GM21825 (cell line): Measurements from ENCODE around the gene RSAD1.
A peak's percentile ranks its signal among the peaks of the same experiment; 100 is the strongest.

Experiments used
- ATAC-seq: cut with Tn5 transposase; IDR thresholded peaks from one replicate; pipeline ENCODE4 v1.9.1; 2021; ENCODE audit warnings: mild to moderate bottlenecking, moderate library complexity; ENCODE audit not compliant: unreplicated experiment

The RSAD1 gene

DNA sequence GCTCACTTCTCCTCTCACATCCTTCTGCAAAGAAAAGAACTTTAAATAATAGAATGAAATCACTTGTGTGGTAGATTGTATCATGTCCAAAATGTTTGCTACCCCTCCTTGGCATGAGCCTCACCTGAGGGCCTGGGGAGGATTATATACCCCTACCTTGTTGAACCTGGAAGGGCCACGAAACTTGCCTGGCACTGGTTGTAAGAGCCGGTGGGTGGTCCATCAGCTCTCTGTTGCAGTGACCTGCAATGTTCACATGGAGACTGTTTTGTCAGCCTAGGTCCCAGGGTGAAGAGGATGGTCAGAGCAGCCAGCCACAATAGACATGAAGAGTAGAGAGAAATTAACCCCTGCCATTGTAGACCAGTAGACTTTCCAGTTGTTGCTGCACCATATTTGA is 10.2 kb downstream of the RSAD1 start:
- ATAC-seq = no peak

DNA sequence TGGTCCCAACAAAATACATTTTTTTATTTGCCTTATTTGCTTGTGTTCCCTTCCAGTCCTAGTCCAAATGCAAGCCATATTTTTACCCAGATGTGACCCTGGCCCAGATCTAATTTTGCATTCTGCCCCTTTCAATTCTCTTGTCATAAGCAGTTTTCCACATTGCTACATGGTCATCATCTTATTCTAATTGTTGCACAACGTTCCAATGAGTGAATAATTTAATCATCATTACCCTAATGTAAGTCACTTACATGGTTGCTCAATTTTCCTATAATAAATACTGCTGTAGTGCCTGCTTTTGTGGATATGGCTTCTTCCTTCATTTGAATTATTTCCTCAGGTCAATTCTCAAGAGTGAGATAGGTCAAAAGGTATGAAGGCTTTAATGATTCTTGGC is 12.8 kb downstream of the RSAD1 start:
- no peak for ATAC-seq

DNA sequence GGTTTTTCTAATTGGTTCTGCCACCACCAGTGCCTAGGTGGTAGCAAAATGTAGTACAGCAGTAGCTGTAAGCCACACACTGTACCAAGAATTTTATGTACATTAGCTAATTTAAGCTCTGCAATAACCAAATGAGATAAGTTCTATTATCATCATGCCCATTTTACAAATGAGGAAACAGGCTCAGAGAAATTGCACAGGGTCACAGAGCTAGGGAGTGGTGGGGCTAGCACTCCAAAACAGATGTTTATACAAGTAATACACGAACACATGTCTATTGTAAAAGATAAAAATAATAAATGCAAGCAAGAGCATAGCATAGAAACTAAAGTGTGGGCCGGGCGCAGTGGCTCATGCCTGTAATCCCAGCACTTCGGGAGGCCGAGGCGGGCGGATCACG is 13.6 kb downstream of the RSAD1 start:
- no peak for ATAC-seq

DNA sequence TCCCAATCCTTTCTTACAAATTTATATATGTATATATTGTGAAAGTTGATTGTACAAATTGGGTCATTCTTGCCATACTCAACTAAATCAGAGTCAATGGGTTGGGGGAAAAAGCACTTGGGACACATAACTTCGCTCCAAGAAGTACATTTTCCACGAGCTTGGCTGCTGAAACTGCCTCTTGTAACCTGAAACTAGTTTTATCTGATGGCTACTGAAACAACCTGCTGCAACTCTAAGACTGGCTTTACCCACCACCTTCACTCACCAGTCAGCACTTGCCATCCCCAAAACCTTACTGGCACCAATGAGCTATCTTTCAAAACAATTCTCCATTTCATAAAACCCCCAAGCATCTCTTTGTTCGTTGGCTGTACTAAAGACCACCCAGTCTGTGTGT is 15.1 kb downstream of the RSAD1 start:
- no peak for ATAC-seq

DNA sequence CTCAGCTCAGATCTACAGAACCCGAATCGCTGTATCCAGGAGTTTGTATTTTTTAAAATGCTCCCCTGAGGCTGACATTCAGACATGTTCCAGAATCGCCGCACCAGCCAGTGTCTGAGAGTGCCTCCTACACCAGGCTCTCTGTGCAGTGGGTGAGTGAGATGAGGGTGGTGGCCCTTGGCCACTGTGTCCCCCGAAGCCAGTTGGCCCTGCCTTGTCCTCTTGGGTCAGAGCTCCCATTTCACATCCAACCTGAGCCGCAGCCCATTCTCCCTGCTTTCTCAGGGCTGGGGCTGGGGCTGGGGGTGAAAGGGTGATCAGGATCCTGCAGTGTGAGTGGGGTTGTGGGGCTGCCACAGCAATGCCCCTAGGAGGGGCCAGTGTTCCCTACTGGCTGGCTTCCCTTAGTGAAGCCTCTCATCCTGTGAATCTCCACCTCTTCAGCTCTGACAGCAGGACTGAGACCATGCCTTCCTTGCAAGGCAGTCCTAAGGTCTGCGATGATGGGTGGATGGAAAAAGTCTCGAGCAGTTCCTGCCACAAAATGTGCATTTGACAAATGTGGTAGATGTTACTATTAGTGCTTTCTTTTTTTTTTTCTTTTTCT is 16.7 kb downstream of the RSAD1 start:
- ATAC-seq = no peak

DNA sequence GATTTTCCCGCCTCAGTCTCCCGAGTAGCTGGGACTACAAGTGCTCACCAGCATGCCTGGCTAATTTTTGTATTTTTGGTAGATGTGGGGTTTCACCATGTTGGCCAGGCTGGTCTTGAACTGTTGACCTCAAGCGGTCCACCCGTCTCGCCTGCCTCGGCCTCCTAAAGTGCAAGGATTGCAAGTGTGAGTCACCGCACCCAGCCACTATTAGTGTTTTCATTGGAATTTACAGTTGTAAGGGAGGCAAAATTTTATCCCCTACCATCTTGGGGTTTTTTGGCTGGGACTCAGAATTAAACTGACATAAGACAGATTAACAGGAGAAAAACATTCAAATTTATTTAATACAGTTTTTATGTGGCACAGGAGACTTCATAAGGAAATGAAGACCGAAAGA is 17.3 kb downstream of the RSAD1 start:
- ATAC-seq = no peak

DNA sequence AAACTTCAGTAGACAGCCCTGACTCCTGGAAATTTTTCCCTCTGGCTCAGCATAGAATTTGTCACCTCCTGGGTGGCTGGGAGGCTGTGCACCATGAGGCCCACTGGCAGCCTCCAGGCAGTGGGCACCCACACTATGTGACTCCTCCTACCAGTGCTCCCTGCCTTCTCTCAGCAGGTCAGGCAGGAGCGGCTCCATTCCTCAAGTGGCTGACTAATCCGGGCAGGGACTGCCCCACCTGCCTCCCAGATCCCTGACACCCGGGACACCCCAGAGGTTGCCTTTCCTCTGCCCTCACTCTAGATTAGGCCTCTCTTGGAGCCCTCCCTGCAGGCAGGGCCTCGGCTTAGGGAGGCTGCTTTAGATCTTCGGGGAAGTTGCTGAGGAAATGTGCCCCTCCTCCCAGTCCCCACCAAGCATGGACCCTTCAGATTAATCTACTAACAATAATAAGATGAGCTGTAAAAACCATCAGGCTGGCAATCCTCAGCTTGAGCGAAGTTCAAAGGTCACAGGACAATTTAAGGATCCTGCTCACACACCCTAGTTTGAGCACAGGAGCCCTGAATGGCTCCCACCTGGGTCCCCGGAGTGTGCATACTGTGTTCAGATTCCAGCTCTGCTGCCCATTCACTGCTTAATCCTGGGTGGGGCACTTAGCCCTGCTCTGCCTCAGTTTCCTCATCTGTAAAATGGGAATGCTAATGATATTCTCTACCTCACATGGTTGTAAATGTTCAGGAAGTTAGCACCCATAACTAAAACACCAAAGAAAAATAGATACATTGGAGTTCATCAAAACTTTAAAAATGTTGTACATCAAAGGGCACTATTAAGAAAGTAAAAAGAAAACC is 19.6 kb downstream of the RSAD1 start:
- ATAC-seq = no peak

DNA sequence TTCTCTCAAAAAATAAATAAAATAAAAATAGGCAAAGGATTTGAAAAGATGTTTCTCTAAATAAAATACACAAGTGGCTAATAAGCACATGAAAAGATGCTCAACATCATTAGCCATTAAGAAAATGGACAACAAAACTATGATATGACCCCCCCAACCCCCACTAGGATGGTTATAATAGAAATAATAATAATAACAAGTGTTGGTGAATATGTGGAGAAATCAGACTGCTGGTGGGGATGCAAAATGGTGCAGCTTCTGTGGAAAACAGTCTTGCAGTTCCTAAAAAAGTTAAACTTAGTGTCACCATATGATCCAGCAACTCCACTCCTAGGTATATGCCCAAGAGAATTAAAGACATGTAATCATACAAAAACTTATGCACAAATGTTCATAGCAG is 20.6 kb downstream of the RSAD1 start:
- ATAC-seq = no peak

DNA sequence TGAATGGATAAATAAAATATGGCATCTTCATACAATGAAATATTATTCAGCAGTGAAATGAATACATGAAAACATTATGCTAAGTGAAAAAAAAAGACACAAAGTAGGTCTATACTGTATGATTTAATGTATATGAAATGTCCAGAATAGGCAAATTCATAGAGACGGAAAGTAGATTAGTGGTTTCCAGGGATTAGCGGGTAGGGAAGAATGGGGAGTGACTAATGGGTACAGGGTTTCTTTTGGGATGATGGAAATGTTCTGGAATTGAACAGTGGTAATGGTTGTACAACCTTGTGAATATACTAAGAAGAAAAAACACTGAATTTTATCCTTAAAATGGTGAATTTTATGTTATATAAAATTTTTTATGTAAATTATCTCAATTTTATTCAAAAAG is 21.1 kb downstream of the RSAD1 start:
- ATAC-seq = no peak

DNA sequence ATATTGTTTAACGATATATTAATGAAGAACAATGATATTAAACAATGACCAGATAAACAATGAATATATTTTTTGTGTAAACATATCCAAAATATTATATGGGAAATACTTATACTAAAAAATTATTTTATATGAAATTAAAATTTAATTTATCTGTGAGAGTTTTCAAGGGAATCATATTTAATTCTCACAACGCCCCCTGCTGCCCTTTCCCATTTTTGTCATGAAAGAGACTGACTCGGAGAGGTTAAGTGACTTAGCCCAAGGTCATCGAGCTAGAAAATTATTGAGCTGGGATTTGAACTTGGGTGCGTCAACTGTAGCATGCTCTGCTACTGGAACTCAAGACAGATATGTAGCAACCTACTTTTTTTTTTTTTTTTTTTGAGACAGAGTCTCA is 22.4 kb downstream of the RSAD1 start:
- ATAC-seq = no peak

DNA sequence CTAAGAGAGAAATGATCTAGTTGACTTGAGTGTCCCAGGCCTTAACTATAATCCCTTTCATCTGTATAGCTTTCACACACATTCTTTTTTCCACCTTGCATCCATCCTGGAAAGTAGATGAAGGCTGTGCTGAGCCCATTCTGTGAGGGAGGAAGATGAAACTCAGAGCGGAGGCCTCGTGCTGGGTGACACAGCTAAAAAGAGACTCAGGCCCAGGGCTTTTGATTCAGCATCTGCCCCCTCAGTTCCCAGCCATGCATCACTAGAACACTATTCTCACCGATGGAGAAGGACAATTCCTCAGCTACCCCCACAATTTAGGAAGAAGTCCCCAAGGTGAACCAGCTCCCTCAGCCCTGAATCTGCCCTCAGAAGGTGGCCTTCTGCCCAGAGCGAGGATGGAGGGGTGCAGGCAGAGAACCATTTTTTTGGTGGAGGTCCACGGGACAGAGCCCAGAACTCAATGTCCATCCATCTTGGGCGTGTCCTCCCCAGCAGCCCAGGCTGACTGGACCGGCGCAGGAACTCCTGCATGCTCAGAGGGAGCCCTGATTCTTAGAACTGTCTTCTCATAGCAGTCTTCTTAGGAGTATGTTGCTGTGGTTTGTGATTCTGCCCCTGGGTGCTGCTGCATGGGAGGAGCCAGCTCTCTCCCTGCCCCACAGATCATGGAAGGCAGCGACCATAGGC is 23.8 kb downstream of the RSAD1 start:
- no peak for ATAC-seq

DNA sequence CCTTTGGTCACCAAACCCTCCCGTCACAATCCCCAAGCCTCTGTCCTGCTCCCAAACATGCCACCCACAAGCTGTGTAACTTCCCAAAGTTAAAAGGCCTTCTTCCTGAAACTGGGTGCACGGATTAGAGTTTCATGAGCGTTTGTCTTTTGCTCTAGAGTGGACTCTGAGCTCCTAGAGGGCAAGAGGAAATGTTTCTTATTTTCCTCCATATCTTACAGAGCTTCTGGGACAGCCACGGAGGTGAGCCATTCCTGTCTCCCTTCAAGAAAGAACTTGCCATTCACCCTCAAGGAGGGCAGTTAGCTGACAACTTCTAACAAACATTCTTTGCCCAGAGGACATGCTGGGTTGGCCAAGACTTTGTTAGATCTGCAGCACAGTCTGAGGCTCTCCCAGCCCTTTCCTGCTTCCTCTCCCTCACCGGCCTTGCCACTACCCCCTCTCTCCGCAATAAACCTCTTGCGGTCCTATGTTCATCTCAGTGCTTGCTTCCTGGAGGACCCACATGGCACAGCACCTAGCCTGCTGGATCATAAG is 27.0 kb downstream of the RSAD1 start:
- no peak for ATAC-seq

DNA sequence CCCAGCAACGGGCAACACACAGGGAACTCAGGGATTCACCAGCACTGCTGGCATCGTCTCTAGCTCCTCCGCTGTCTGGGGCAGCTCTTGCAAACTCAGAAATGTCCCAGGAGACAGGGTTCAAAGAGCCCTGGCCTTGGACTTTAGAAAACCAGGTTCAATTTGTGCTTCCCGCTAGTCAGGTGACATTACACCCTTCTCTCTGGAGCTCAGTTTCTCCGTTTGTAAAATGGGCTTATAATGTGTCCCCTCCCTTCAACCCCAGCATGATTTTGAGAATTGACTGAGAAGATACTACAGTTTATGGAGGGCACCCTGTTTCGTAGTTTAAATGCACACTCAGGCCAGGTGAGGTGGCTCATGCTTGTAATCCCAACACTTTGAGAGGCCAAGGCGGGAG is 27.6 kb downstream of the RSAD1 start:
- no peak for ATAC-seq

DNA sequence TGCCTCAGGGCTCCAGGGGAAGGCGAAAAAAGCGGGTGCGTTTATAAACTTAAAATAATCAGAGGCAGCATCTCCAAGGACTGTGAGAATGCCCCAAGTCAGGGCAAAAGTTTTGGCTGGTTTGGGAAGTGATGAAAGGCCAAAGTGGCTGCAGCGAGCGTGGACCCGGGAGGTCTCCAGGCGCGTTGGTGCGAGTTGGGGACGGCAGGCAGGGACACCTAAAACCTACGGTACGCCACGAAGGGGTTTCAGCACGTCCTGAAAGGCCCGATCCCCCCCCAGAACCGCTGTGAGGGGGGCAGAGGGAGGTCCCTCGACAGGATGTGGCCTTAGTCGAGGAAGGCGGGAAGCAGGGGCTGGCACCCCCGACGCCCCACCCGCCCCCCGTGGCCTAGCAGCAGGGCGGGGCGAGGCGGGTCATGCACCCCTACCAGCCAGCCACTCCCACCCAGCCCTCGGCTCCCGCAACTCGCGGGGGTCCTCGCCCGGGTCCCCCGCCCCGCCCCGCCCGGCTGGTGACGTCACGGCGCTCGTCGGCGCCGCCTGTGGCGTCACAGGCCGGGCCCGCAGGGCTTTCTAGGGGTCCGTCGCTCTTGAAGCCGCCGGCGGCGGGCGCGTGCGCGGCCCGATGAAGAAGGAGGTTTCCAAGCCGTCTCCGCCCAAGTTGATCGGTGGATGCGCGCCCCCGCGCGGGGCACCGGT is 29.4 kb downstream of the RSAD1 start, which contains the start of gene MYCBPAP:
TSS of gene MYCBPAP (plus strand) at position 569 of the 702 bp plus-strand sequence. CDS start 236 bp downstream, outside the sequence.
- ATAC-seq = no peak

DNA sequence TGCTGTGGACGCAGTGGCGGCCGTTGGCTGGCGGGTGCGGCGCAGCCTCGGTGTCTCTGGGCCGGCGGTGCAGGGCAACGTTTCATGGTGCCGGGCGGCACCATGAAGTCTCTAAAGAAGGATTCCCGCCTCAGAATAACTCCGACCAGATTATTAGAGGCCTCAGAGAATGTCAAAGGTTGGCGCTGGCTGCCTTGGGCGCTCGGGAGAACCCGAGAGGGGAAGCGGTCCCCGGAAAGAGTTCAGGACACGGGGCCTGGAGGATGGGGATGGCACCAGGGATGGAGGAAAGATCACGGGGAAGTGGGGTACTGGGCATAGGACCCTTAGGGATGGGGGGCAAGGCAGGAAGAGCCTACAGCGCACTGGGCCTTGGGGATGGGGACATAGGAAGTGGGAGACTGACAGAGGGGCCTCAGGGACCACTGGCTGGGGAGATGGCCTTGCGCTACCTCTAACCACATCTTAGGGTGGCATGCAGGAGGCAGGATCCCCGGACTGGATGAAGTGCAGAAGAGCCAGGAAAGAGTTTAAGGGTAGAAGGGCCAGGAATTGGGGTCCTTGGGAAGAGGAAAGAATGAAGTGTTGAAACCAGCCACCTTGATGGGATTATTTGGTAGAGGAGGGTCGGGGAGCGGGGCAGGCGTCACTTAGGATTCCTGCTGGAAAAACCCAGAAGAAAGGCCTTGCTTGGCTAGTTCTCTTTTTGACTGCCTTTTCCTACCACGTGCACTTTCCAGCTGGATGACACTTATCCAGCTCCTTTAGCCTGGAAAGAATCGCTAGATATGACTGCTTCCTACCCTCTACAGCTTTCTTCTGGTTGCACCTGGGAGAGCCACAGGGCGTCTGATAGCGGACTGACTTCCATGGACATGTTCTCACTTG is 30.2 kb downstream of the RSAD1 start:
- ATAC-seq = no peak

DNA sequence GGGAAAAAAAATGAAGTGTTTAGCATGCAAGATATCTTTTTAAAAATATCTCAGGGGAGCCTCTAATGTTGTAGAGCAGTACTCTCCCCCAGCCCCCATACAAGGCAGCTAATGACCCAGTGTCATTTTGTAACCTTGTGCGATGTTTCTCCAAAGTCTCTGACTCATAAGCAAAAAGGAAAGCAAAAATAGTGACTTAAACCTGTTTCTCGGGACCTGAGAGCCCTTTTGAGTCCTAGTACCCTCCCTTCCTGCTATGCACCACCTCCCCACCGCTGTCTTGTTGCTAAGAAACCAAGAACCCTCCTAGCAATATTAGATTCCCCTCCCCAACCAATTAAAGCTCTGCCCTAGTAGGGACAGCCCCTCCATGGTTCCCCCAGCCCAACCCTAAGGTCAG is 32.4 kb downstream of the RSAD1 start:
- peak; percentile 83 for ATAC-seq

DNA sequence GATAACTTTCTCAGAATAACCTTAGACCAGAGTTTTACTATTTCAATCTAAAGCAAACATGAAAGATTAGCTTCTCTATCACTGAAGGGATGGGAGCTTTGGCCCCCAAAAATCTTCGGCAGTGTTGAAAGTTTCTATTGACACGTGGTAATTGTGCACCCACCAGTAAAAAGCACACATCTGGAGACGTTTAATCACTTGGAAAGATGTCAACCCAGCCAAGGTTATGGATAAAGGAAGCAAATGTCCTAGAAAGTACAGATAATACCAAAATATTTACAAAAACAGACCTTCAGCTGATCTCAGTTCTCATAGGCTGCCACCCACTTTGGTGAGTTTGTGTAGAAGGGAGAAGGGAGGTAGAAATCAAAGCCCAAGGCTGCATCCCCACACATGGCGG is 34.8 kb downstream of the RSAD1 start:
- ATAC-seq = no peak

DNA sequence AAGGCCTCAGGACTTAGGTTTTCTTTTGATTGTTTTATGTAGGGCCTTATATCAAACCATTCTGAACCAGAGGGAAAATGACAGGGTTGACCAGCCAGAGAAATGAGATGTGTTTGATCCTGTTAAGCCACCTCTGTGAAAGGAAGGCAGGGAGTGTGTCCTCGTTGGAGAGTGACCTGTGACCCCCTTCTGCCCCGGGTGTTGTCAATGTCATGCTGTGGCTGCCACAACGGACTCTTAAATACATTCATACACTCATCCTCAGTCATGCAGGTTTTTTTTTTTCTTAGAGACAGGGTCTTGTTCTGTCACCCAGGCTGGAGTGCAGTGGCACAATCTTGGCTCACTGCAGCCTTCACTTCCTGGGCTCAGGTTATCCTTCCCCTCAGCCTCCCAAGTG is 35.7 kb downstream of the RSAD1 start:
- no peak for ATAC-seq

DNA sequence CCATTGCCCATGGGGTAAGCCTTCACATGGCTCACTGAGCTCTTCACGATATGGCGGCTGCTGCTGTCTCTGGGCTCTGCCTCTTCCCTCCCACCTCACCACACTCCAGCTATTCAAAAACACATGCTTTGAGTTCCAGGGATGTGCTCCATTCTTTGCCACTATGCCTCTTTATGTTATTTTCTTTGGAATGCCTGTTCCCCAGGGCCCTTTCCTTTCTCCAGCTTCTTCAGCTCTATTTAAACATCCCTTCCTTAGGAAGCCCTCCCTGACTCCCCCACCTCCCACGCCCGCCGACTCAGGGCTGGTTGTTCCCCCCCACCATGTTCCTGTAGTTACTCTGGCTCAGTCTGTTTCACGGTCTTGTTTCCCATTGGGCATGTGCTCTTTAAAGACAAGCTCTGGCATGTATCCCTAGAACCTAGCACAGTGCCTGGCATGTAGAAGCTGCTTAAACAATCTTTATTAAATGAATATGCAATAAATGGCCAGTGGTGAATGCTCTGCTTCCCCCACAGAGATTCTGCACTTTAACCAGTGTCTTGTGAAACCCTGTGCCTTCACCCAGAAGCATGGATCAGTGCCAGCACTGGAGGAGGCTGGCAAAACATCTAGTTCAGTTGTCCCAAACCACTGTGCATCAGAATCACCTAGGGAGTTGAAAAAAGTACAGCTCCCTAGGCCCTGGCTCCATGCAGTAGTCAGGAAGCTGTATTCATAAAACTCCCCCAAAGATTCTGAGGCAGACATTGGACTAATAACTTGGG is 36.5 kb downstream of the RSAD1 start:
- no peak for ATAC-seq
